HCEC 1CT (cell line): Measurements from ENCODE around the gene PNPLA8.

Experiments
- DNase-seq: peaks from one replicate; pipeline ENCODE4 v3.0.0-alpha.2; 2017

The PNPLA8 gene

GRCh38 chr7:108440613-108441012 is 85.3 kb downstream of the PNPLA8 start:
- DNase-seq = no peak

- DNase-seq = no peak
These were observed 89.0 kb downstream of the PNPLA8 start for GRCh38 chr7:108436906-108437305.

- no peak for DNase-seq
These were observed 91.9 kb downstream of the PNPLA8 start for GRCh38 chr7:108434010-108434409.

- no peak for DNase-seq
These were observed 94.8 kb downstream of the PNPLA8 start for GRCh38 chr7:108431099-108431498.

GRCh38 chr7:108430664-108431063 is 95.3 kb downstream of the PNPLA8 start:
- DNase-seq = no peak

GRCh38 chr7:108427766-108428165 is 98.2 kb downstream of the PNPLA8 start:
- DNase-seq = no peak

- no peak for DNase-seq
These were observed 100.1 kb downstream of the PNPLA8 start for GRCh38 chr7:108425714-108426275.

GRCh38 chr7:108424013-108424412 is 101.9 kb downstream of the PNPLA8 start:
- DNase-seq = no peak

- no peak for DNase-seq
These were observed 102.6 kb downstream of the PNPLA8 start for GRCh38 chr7:108423089-108423989.

GRCh38 chr7:108421720-108422331 is 104.1 kb downstream of the PNPLA8 start:
- DNase-seq = no peak
